ENCODE measurements around the gene KLHDC2. TPM values are rescaled to one million over a fixed set of nuclear protein-coding genes. Genes with fewer than 3 reads are reported as not detected.

KLHDC2 gene
- total and polyA plus RNA-seq, 2 donors (not counting 3 experiments of a cell fraction or from before 2014, with no cell fraction given) = 25.2 to 29.2 TPM

- dilution Hi-C loops (cut with MboI; ENCODE audit: extremely low pct_ligation_motif_present, low sequenced_read_pairs) = no loop called here
- Histone ChIP-seq H3K9me3 (replicated peaks; ENCODE audit: control insufficient read depth, insufficient read depth, low read length) (no peaks in the 10 kb centered on the region), H3K79me2 (ENCODE audit: control insufficient read depth, insufficient read depth, low read length) (no peaks in the 10 kb centered on the region), H3K36me3 (ENCODE audit: control insufficient read depth in 2 of 2, extremely low read depth in 1 of 2, insufficient read depth in 2 of 2, low read length in 2 of 2) (peaks cover 20 to 49% of the 10 kb centered on the region in 2 experiments), H4K20me1 (replicated peaks; ENCODE audit: control insufficient read depth, extremely low read depth, insufficient read depth, low read length) (no peaks in the 10 kb centered on the region), H3K9me1 (replicated peaks; ENCODE audit: control insufficient read depth, extremely low read depth, insufficient read depth, low read length) (no peaks in the 10 kb centered on the region), H3K4me3 (replicated peaks in 1 of 3; ENCODE audit: insufficient read depth in 1 of 3, low read depth in 1 of 3, low read length in 3 of 3) (no peak overlapping the region), H3K27me3 (ENCODE audit: control insufficient read depth in 2 of 2, insufficient read depth in 2 of 2, low read length in 2 of 2) (no peaks in the 10 kb centered on the region), H3K4me2 (ENCODE audit: insufficient read depth, low read length) (no peak overlapping the region), H3K27ac (ENCODE audit: insufficient read depth, low read depth, low read length) (no peak overlapping the region), H3K4me1 (ENCODE audit: control insufficient read depth, extremely low read depth, insufficient read depth, low read length) (no peaks in the 10 kb centered on the region), H2AFZ (ENCODE audit: low read depth, low read length) (no peak overlapping the region), H3K9ac (replicated peaks; ENCODE audit: extremely low read depth, insufficient read depth, low read length) (no peak overlapping the region)
- ChIA-PET CTCF (no interaction called here), POLR2A (no interaction called here)
- no TSS peak for BruUV-seq (replicated peaks)
- FAIRE-seq (no peak), DNase-seq (ENCODE audit: low read depth, low spot score) (no peak)
- intact Hi-C loops (cut with micrococcal nuclease) = loop anchor here (10.0 kb wide), 1 partner anchor 48 kb away; no protein-coding TSS in a partner anchor
- TF ChIP-seq EZH2 (IDR thresholded peaks at IDR 0.05; ENCODE audit: borderline replicate concordance, low read depth, low read length, severe bottlenecking) (no peak), GATA2 (IDR thresholded peaks at IDR 0.05; ENCODE audit: insufficient read depth, insufficient read length, low read depth, low read length) (no peak), MYC (IDR thresholded peaks at IDR 0.05; ENCODE audit: low read depth, low read length) (no peak), JUN (IDR thresholded peaks at IDR 0.05; ENCODE audit: borderline replicate concordance, insufficient read depth, insufficient read length, low read depth) (no peak), POLR2AphosphoS5 (IDR thresholded peaks at IDR 0.05; ENCODE audit: insufficient read depth, low read depth, low read length) (no peak), POLR2A (IDR thresholded peaks at IDR 0.05; ENCODE audit: low read depth, low read length) (no peak)
- TF ChIP-seq, protein P1, sequence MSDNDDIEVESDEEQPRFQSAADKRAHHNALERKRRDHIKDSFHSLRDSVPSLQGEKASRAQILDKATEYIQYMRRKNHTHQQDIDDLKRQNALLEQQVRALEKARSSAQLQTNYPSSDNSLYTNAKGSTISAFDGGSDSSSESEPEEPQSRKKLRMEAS (IDR thresholded peaks at IDR 0.05; ENCODE audit: insufficient read depth, insufficient read length) = no peak
Observed at GRCh38 chr14:49786315-49786714, 18.4 kb downstream of the KLHDC2 start.

DNA sequence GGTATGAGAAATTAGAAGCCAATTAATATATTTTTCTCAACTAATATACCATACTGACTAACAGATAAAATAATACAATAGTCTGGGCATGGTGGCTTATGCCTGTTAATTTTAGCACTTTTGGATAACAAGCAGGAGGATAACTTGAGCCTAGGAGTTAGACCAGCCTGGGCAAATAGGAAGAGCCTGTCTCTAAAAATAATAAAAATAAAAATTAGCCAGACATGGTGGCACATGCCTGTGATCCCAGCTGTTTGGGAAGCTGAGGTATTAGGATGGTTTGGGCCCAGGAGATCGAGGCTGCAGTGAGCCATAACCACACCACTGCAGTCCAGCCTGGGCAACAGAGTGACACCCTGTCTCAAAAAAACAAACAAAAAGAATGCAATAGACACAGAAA is 24.7 kb downstream of the KLHDC2 start:
- Histone ChIP-seq H3K27ac (ENCODE audit: insufficient read depth, low read depth, low read length) (no peak overlapping the region), H3K9me1 (replicated peaks; ENCODE audit: control insufficient read depth, extremely low read depth, insufficient read depth, low read length) (no peaks in the 10 kb centered on the region), H3K4me3 (replicated peaks in 1 of 3; ENCODE audit: insufficient read depth in 1 of 3, low read depth in 1 of 3, low read length in 3 of 3) (no peak overlapping the region), H3K9me3 (replicated peaks; ENCODE audit: control insufficient read depth, insufficient read depth, low read length) (no peaks in the 10 kb centered on the region), H3K4me1 (ENCODE audit: control insufficient read depth, extremely low read depth, insufficient read depth, low read length) (no peaks in the 10 kb centered on the region), H3K79me2 (ENCODE audit: control insufficient read depth, insufficient read depth, low read length) (no peaks in the 10 kb centered on the region), H3K4me2 (ENCODE audit: insufficient read depth, low read length) (no peak overlapping the region), H4K20me1 (replicated peaks; ENCODE audit: control insufficient read depth, extremely low read depth, insufficient read depth, low read length) (no peaks in the 10 kb centered on the region), H2AFZ (ENCODE audit: low read depth, low read length) (no peak overlapping the region), H3K36me3 (ENCODE audit: control insufficient read depth in 2 of 2, extremely low read depth in 1 of 2, insufficient read depth in 2 of 2, low read length in 2 of 2) (peaks cover 10 to 28% of the 10 kb centered on the region in 2 experiments), H3K9ac (replicated peaks; ENCODE audit: extremely low read depth, insufficient read depth, low read length) (no peak overlapping the region), H3K27me3 (ENCODE audit: control insufficient read depth in 2 of 2, insufficient read depth in 2 of 2, low read length in 2 of 2) (no peaks in the 10 kb centered on the region)
- TF ChIP-seq POLR2A (IDR thresholded peaks at IDR 0.05; ENCODE audit: low read depth, low read length) (no peak), FOS (IDR thresholded peaks at IDR 0.05; ENCODE audit: borderline replicate concordance, insufficient read depth, low read length) (no peak), EZH2 (IDR thresholded peaks at IDR 0.05; ENCODE audit: borderline replicate concordance, low read depth, low read length, severe bottlenecking) (no peak)
- intact Hi-C loops (cut with micrococcal nuclease) (no loop called here), dilution Hi-C loops (cut with MboI; ENCODE audit: extremely low pct_ligation_motif_present, low sequenced_read_pairs) (no loop called here)
- POLR2A ChIA-PET = no interaction called here
- no peak for FAIRE-seq
- no peak for DNase-seq (ENCODE audit: low read depth, low spot score)
- CTCF ChIA-PET = no interaction called here
- no TSS peak for BruUV-seq (replicated peaks)

All from endothelial cell of umbilical vein (primary cell).